Spinal cord (tissue), 10 donors: Measurements from ENCODE around the gene ASNS. TPM values are rescaled to one million over a fixed set of nuclear protein-coding genes. Genes with fewer than 3 reads are reported as not detected.
"Not testable (repeated sequence)": the region's sequence is repeated elsewhere in the genome, so short reads cannot be mapped to it uniquely, and the experiment has no call there.

ENCODE experiments used
- DNase-seq, 6 donors: peaks; one replicate each; pipeline versions ENCODE4 v3.0.0 to v3.0.0-alpha.2; 2013 to 2015; ENCODE audit warnings: low spot score in 6 of 6, low read depth in 4 of 6
- H3K27ac ChIP-seq: one replicate; pipeline ENCODE4 v1.5.1; 2013; ENCODE audit warnings: low read depth, low read length, control low read depth
- H3K27me3 ChIP-seq: one replicate; pipeline ENCODE4 v1.6.1; 2013; ENCODE audit warnings: low read length; ENCODE audit not compliant: control insufficient read depth, insufficient read depth
- H3K36me3 ChIP-seq: one replicate; pipeline ENCODE4 v1.6.1; 2013; ENCODE audit warnings: low read length; ENCODE audit not compliant: control insufficient read depth, insufficient read depth
- H3K4me1 ChIP-seq: one replicate; pipeline ENCODE4 v1.6.1; 2013; ENCODE audit warnings: low read length; ENCODE audit not compliant: control insufficient read depth, insufficient read depth
- H3K4me3 ChIP-seq: one replicate; pipeline ENCODE4 v1.5.1; 2013; ENCODE audit warnings: low read depth, low read length, control low read depth
- H3K9me3 ChIP-seq: one replicate; pipeline ENCODE4 v1.6.1; 2013; ENCODE audit warnings: low read length; ENCODE audit not compliant: control insufficient read depth, insufficient read depth
- WGBS: methylation state at CpG from one replicate; pipeline ENCODE4 v1.1.5; 2013; ENCODE audit warnings: missing lambda C conversion rate; ENCODE audit not compliant: insufficient coverage; 5-methylcytosine and 5-hydroxymethylcytosine counted together
- long read RNA-seq, 4 donors: transcript quantifications; one replicate each; lab custom pipeline, GENCODE V29; 2026
- polyA plus RNA-seq, 2 donors: library from polyadenylated mRNA; unstranded; fragments of 120-200 nt; gene quantifications; one replicate each; pipeline ENCODE4 v1.2.1, GENCODE V29; 2013; ENCODE audit not compliant: insufficient read length in 2 of 2
- total RNA-seq, 2 donors: library from RNA; depleted of rRNA in 1 of 2; stranded (reverse); fragments of 120-200 nt in 1 of 2; fragments of >200 nt in 1 of 2; gene quantifications; one replicate each; pipeline versions ENCODE4 v1.2.3 to v1.2.4, GENCODE V29; 2013 to 2014
- donor health status: healthy.

Gene ASNS, protein sequence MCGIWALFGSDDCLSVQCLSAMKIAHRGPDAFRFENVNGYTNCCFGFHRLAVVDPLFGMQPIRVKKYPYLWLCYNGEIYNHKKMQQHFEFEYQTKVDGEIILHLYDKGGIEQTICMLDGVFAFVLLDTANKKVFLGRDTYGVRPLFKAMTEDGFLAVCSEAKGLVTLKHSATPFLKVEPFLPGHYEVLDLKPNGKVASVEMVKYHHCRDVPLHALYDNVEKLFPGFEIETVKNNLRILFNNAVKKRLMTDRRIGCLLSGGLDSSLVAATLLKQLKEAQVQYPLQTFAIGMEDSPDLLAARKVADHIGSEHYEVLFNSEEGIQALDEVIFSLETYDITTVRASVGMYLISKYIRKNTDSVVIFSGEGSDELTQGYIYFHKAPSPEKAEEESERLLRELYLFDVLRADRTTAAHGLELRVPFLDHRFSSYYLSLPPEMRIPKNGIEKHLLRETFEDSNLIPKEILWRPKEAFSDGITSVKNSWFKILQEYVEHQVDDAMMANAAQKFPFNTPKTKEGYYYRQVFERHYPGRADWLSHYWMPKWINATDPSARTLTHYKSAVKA
- 10 to 100 TPM; 21.6 to 53.6 TPM for total RNA-seq
- 10 to 100 TPM; 86.3 to 93.3 TPM for polyA plus RNA-seq
- long read RNA-seq, donor 1, transcript ASNS-202 (13 exons, 1,994 nt) = major isoform, 5 of 5 reads
- long read RNA-seq, donor 1, partial matches to known transcripts = 0 of 5 reads
- long read RNA-seq, donor 1, other reads (novel, unspliced or antisense) = 0 of 5 reads
- long read RNA-seq, donor 2, partial matches to known transcripts = 0 of 3 reads
- long read RNA-seq, donor 2, other reads (novel, unspliced or antisense) = 0 of 3 reads
- long read RNA-seq, donor 3, partial matches to known transcripts = 0 of 4 reads
- long read RNA-seq, donor 3, other reads (novel, unspliced or antisense) = 0 of 4 reads
- long read RNA-seq, donor 4, partial matches to known transcripts = 0 of 5 reads
- long read RNA-seq, donor 4, other reads (novel, unspliced or antisense) = 0 of 5 reads

DNA sequence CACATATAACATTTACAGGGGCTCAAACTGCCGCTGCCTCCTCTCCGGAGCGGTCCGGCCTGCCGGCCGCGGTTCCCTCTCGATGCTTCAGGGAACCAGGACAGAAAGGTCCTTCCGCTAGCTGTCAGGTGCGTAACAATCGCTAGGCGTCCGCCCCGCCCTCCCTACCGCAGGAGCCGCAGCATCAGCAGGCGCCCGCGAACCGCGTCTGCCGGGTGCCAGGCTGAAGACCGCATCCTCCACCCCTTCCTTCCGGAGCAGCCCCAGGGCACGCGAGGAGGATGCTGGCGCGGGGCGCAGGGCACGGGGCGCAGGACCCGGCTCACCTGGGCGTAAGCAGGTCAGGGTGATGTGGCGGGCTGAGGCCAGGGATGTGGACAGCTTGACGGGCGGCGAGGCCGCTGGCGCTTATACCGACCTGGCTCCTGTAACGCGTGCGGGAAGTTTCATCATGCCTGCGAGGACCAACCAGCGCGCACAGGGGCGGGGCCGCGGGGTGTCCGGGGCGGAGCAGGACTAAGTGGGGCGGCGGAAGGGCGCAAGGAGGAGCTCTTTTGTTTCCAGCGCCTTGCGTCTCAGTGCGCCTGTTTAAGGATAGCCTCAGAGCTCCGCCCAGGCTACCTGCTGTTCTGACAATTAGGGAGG, at the start of gene ASNS:
Gene ASNS (minus strand): TSS at position 384 of the 645 bp plus-strand sequence. CDS start 3,252 bp downstream, outside the sequence.
- WGBS = 0% methylated on average over 58 of the region's 58 CpGs
- no peaks in the 10 kb centered on the region for H3K9me3 ChIP-seq
- no peaks in the 10 kb centered on the region for H3K27me3 ChIP-seq

DNA sequence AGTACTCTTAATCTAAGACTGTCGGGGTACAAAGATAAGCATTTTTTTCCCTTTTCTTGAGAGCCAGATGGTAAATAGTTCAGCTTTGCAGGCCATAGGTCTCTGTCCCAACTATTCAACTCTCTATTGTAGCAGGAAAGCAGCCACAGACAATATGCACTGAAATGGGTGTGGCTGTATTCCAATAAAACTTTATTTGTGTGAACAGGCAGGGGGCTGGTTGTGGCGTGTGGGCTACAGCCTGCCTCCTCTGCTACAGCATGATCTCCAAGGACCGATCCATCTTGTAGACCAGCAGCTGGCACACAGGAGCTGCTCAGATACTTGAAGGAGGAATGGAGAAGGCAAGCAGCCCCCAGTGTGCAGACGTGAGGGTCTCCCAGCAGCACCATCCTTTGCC, 49.0 kb upstream of the ASNS start:
- WGBS = no CpG with 5 or more reads among the region's 4 CpGs
- not testable (repeated sequence) for DNase-seq, H3K36me3 ChIP-seq, H3K4me3 ChIP-seq, H3K27ac ChIP-seq, H3K27me3 ChIP-seq, H3K4me1 ChIP-seq, H3K9me3 ChIP-seq

More for the DNA sequence above, at the start of gene ASNS:
- DNase-seq = peak; percentile 78 to 98 (median 87)
- Histone ChIP-seq H3K4me3 (peak within 1 kb of the TSS; percentile 74), H3K27ac (no peak within 1 kb of the TSS), H3K36me3 (no peaks in the 10 kb centered on the region), H3K4me1 (peaks cover 6% of the 10 kb centered on the region)

DNA sequence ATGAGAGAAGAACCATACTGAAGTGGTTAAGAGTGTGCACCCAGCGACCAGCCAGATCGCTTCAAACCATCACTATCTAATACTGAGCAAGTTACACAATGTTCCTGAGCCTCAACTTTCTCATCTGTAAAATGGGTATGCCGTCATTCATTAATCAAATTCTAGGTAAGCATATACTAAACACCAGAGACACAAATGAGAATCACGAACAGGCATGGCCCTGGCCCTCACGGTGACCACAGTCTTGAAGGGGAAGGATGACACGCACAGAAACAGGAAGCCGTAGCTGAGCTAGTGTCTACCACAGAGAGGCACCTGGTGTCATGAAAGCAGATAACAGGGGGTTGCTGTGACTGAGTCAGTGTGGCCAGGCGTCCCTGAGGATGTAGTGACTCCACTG, 43.1 kb upstream of the ASNS start:
- not testable (repeated sequence) for H3K4me1 ChIP-seq, H3K9me3 ChIP-seq, H3K27ac ChIP-seq, H3K36me3 ChIP-seq, H3K27me3 ChIP-seq, H3K4me3 ChIP-seq, DNase-seq
- WGBS = 100% methylated on average over 2 of the region's 8 CpGs

DNA sequence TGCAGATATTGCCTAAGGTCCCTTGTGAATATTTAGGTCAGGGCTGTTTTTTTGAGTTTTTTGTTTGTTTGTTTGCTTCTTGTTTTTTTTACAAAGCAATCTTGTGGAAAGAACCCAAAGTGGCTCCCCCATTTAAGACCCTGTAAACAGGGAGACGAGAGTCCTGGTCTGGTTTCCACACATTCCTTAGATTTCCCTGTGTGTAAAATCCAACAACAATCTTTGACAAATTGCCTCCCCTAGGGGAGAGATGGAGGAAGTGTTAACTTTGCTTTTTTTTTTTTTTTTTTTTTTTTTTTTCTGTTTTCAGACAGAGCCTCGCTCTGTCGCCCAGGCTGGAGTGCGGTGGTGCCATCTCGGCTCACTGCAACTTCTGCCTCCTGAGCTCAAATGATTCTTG, 40.1 kb upstream of the ASNS start:
- H3K27ac ChIP-seq, H3K27me3 ChIP-seq, DNase-seq, H3K4me1 ChIP-seq, H3K36me3 ChIP-seq, H3K4me3 ChIP-seq, H3K9me3 ChIP-seq: not testable (repeated sequence)
- WGBS = 80% methylated on average over 1 of the region's 5 CpGs

DNA sequence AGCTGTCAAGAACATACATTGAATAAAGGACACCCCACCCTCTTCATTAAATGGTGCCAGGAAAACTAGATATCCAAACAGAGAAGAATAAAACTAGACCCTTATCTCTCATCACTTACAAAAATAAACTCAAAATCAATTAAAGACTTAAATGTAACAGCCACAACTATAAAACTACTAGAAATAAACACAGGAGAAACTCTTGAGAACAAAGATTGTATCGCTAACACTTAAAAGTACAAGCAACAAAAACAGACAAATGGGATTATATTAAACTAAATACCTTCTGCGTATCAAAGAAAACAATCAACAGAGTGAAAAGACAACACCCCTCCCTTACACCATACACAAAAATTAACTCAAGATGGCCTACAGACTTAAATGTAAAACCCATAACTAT, 24.7 kb upstream of the ASNS start:
- not testable (repeated sequence) for H3K4me1 ChIP-seq, H3K27ac ChIP-seq, H3K27me3 ChIP-seq, H3K36me3 ChIP-seq, DNase-seq, H3K9me3 ChIP-seq, H3K4me3 ChIP-seq
- no CpG with 5 or more reads among the region's 2 CpGs for WGBS

DNA sequence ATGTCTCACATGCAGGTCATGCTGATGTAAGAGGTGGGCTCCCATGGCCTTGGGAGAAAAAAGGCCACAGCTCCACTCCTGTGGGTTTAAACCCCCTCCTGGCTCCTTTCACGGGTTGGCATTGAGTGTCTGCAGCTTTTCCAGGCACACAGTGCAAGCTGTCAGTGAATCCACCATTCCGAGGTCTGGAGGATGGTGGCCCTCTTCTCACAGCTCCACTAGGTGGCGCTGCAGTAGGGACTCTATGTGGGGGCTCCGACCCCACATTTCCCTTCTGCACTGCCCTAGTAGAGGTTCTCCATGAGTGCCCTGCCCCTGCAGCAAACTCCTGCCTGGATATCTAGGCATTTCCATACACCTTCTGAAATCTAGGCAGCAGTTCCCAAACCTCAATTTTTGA, 19.5 kb upstream of the ASNS start:
- not testable (repeated sequence) for H3K27me3 ChIP-seq
- WGBS = 66% methylated on average over 2 of the region's 4 CpGs

DNA sequence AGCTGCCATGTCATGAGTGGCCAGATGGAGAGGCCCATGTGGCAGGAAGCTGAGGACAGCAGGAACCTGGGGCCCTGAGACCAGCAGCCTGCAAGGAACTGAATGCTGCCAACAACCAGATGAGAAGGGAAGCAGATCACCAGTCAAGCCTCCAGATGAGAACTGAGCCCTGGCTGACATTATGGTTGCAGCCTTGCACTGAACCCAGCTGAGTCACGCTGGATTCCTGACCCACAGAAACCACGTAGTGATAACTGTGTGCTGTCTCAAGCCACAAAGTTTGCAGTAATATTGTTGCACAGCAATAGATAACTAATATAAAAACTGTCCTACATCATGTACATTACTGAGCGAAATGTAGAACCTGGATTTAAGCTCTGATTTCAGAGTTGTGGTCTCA, 7.3 kb upstream of the ASNS start:
- not testable (repeated sequence) for DNase-seq, H3K4me3 ChIP-seq, H3K9me3 ChIP-seq, H3K36me3 ChIP-seq, H3K27me3 ChIP-seq, H3K27ac ChIP-seq, H3K4me1 ChIP-seq
- WGBS = no CpG with 5 or more reads among the region's 3 CpGs

More for the DNA sequence above, 19.5 kb upstream of the ASNS start:
- not testable (repeated sequence) for DNase-seq, H3K36me3 ChIP-seq, H3K4me1 ChIP-seq, H3K4me3 ChIP-seq, H3K27ac ChIP-seq, H3K9me3 ChIP-seq

DNA sequence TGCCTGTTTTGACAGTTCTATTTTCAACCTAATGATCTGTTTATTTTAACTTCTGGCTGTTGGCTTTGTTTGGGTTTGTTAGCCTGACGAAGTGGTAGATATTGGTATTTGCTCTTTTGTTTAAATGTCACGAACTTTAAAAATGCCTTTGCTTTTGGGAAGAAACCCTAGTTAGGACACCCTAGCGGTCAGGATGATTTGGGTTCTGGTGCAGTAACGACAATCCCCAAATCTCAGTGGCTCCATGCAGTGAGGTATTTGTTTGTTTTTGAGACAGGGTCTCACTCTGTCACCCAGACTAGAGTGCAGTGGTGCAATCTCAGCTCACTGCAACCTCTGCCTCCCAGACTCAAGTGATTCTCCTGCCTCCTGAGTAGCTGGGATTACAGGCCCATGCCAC, 2.7 kb upstream of the ASNS start:
- not testable (repeated sequence) for H3K4me3 ChIP-seq, DNase-seq, H3K4me1 ChIP-seq, H3K27ac ChIP-seq, H3K36me3 ChIP-seq, H3K27me3 ChIP-seq, H3K9me3 ChIP-seq
- WGBS = 85% methylated on average over 2 of the region's 4 CpGs

DNA sequence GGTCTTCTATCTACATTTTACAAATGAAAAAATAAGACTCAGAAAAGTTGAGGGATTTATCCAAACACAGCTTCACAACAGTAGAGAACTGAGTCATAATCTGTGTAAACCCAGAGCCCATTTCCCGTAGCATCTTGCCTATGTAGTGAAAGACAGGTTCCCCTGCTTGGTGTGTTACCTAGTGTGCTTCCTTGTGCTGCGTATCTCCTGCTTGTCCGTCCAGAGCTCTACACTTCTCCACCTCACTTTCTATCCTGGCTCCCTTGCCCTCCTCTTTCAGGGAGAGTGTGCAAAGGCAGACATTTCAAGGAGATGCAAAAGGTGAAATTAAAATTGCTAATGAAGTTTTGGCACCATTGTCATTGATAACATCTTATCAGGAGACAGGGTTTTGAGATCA, 1.4 kb upstream of the ASNS start:
- H3K27ac ChIP-seq = no peak overlapping the region
- no peaks in the 10 kb centered on the region for H3K27me3 ChIP-seq
- H3K36me3 ChIP-seq = no peaks in the 10 kb centered on the region
- DNase-seq = no peak
- WGBS = no CpG with 5 or more reads among the region's 3 CpGs
- no peaks in the 10 kb centered on the region for H3K9me3 ChIP-seq
- H3K4me1 ChIP-seq = peaks cover 6% of the 10 kb centered on the region
- no peak overlapping the region for H3K4me3 ChIP-seq
